H1 (cell line): Measurements from ENCODE around the gene CFHR3. TPM values are rescaled to one million over a fixed set of nuclear protein-coding genes. Genes with fewer than 3 reads are reported as not detected.

ENCODE experiments used
- CTCF ChIA-PET: fragments of 300-600 bp; sonication (Branson Sonifier 250); formaldehyde crosslinking; loops from one replicate; lab custom pipeline; 2021; ENCODE audit not compliant: partially characterized antibody; lab: Charles Lee
- POLR2A ChIA-PET: fragments of 300-600 bp; sonication (Branson Sonifier 250); formaldehyde crosslinking; loops from one replicate; lab custom pipeline; 2021; ENCODE audit warnings: inconsistent platforms; ENCODE audit not compliant: partially characterized antibody; lab: Charles Lee
- DNase-seq, 2 experiments: peaks; one replicate each; pipeline versions ENCODE4 v3.0.0 to v3.0.0-alpha.2; 2010 to 2022; ENCODE audit warnings: low spot score in 2 of 2, low read depth in 1 of 2, mixed read lengths in 1 of 2
- FAIRE-seq: peaks from 2 replicates; lab custom pipeline; 2011; peaks lifted over from hg19 to GRCh38; lab: Jason Lieb, UNC
- H2AFZ ChIP-seq: 2 replicates; pipeline ENCODE4 v1.8.1; 2012; ENCODE audit warnings: low read length, inconsistent platforms
- H2AK5ac ChIP-seq: 2 replicates; pipeline ENCODE4 v1.6.1; 2013; ENCODE audit warnings: low read depth, low read length
- H2BK120ac ChIP-seq: replicated peaks from 2 replicates; pipeline ENCODE3; 2013; ENCODE audit warnings: low read depth, low read length, inconsistent platforms
- H2BK12ac ChIP-seq: 2 replicates; pipeline ENCODE4 v1.6.1; 2013; ENCODE audit warnings: low read depth, low read length
- H2BK15ac ChIP-seq: 2 replicates; pipeline ENCODE4 v1.6.1; 2013; ENCODE audit warnings: low read length
- H2BK20ac ChIP-seq: 2 replicates; pipeline ENCODE4 v1.6.1; 2013; ENCODE audit warnings: low read length
- H2BK5ac ChIP-seq: 2 replicates; pipeline ENCODE4 v1.6.1; 2013; ENCODE audit warnings: low read depth, low read length
- H3K14ac ChIP-seq: 2 replicates; pipeline ENCODE4 v1.6.1; 2013; ENCODE audit warnings: inconsistent platforms; ENCODE audit not compliant: insufficient read length
- H3K18ac ChIP-seq: 2 replicates; pipeline ENCODE4 v1.6.1; 2013; ENCODE audit warnings: low read length; ENCODE audit errors: extremely low read depth
- H3K23ac ChIP-seq: 2 replicates; pipeline ENCODE4 v1.6.1; 2013; ENCODE audit warnings: inconsistent platforms; ENCODE audit not compliant: insufficient read length
- H3K23me2 ChIP-seq: 2 replicates; pipeline ENCODE4 v1.6.1; 2013; ENCODE audit warnings: low read depth, low read length
- H3K27ac ChIP-seq: 2 replicates; pipeline ENCODE4 v1.6.1; 2011; ENCODE audit warnings: low read depth, low read length, inconsistent platforms
- H3K27me3 ChIP-seq, 4 experiments: replicated peaks in 1 of 4; 1 replicate in 1 of 4; 2 replicates in 3 of 4; pipeline versions ENCODE4 v1.6.1 to v1.8.1; 2011 to 2013; ENCODE audit warnings: low read length in 3 of 4, mild to moderate bottlenecking in 3 of 4, inconsistent platforms in 2 of 4, mixed read lengths in 2 of 4, moderate library complexity in 1 of 4; ENCODE audit not compliant: control insufficient read depth in 3 of 4, insufficient read depth in 3 of 4; ENCODE audit errors: extremely low read depth in 1 of 4
- H3K36me3 ChIP-seq, 4 experiments: 2 replicates each; pipeline versions ENCODE4 v1.6.1 to v1.8.1; 2011 to 2013; ENCODE audit warnings: mild to moderate bottlenecking in 4 of 4, low read length in 3 of 4, moderate library complexity in 2 of 4, control low read depth in 1 of 4, inconsistent platforms in 1 of 4; ENCODE audit not compliant: insufficient read depth in 4 of 4, control insufficient read depth in 2 of 4
- H3K4ac ChIP-seq: replicated peaks from 2 replicates; pipeline ENCODE3; 2013; ENCODE audit warnings: low read length, low read depth, mixed read lengths, inconsistent platforms; ENCODE audit not compliant: insufficient read length
- H3K4me1 ChIP-seq, 4 experiments: replicated peaks in 1 of 4; 1 replicate in 1 of 4; 2 replicates in 3 of 4; pipeline versions ENCODE4 v1.6.1 to v1.8.1; 2011 to 2013; ENCODE audit warnings: low read length in 3 of 4, inconsistent platforms in 2 of 4, mixed read lengths in 1 of 4; ENCODE audit not compliant: insufficient read depth in 4 of 4, control insufficient read depth in 3 of 4
- H3K4me2 ChIP-seq, 2 experiments: 2 replicates each; pipeline versions ENCODE4 v1.6.1 to v1.8.1; 2011 to 2013; ENCODE audit warnings: low read depth in 2 of 2, low read length in 2 of 2, control low read depth in 1 of 2, inconsistent platforms in 1 of 2, mild to moderate bottlenecking in 1 of 2; ENCODE audit not compliant: insufficient read depth in 1 of 2
- H3K4me3 ChIP-seq, 4 experiments: fragments of 200-600, 300-600 bp in 1 of 4; sonication (generic), shearing (Covaris generic), sonication (Bioruptor Twin) in 1 of 4; 2 replicates each; pipeline versions ENCODE4 v1.5.1 to v1.8.1; 2011 to 2016; ENCODE audit warnings: low read length in 4 of 4, low read depth in 3 of 4, control low read depth in 2 of 4, inconsistent platforms in 2 of 4, mild to moderate bottlenecking in 2 of 4, mixed read lengths in 1 of 4, moderate library complexity in 1 of 4; ENCODE audit not compliant: insufficient read depth in 2 of 4; ENCODE audit errors: extremely low read depth in 1 of 4
- H3K56ac ChIP-seq: replicated peaks from 2 replicates; pipeline ENCODE3; 2013; ENCODE audit warnings: low read depth, mild to moderate bottlenecking, mixed read lengths, low read length, inconsistent platforms; ENCODE audit not compliant: insufficient read length
- H3K79me1 ChIP-seq: 2 replicates; pipeline ENCODE4 v1.6.1; 2013; ENCODE audit warnings: low read depth, low read length, control low read depth
- H3K79me2 ChIP-seq, 2 experiments: 2 replicates each; pipeline versions ENCODE4 v1.6.1 to v1.8.1; 2012 to 2013; ENCODE audit warnings: low read length in 2 of 2, mild to moderate bottlenecking in 2 of 2, inconsistent platforms in 1 of 2; ENCODE audit not compliant: insufficient read depth in 2 of 2, control insufficient read depth in 1 of 2
- H3K9ac ChIP-seq, 4 experiments: replicated peaks in 1 of 4; 1 replicate in 1 of 4; 2 replicates in 3 of 4; pipeline versions ENCODE4 v1.6.1 to v1.8.1; 2011 to 2013; ENCODE audit warnings: low read depth in 3 of 4, low read length in 3 of 4, control low read depth in 2 of 4, mild to moderate bottlenecking in 2 of 4, moderate library complexity in 2 of 4, inconsistent platforms in 1 of 4; ENCODE audit errors: extremely low read depth in 1 of 4
- H3K9me3 ChIP-seq, 2 experiments: 2 replicates each; pipeline versions ENCODE4 v1.6.1 to v1.8.1; 2012 to 2013; ENCODE audit warnings: mild to moderate bottlenecking in 2 of 2, moderate library complexity in 2 of 2, control low read depth in 1 of 2, inconsistent platforms in 1 of 2, low read depth in 1 of 2, low read length in 1 of 2, mixed read lengths in 1 of 2; ENCODE audit not compliant: insufficient read depth in 2 of 2
- H4K20me1 ChIP-seq, 2 experiments: replicated peaks in 1 of 2; 2 replicates each; pipeline versions ENCODE3 to v1.8.1; 2011 to 2013; ENCODE audit warnings: inconsistent platforms in 2 of 2, low read length in 2 of 2, mild to moderate bottlenecking in 1 of 2; ENCODE audit not compliant: insufficient read depth in 2 of 2, control insufficient read depth in 1 of 2
- H4K5ac ChIP-seq: 2 replicates; pipeline ENCODE4 v1.6.1; 2013; ENCODE audit warnings: low read length, low read depth, mixed read lengths, inconsistent platforms; ENCODE audit not compliant: insufficient read length
- H4K8ac ChIP-seq: 2 replicates; pipeline ENCODE4 v1.8.0; 2013; ENCODE audit warnings: mild to moderate bottlenecking, moderate library complexity, low read length, inconsistent platforms; ENCODE audit not compliant: insufficient read depth; ENCODE audit errors: extremely low read depth
- H4K91ac ChIP-seq: replicated peaks from 2 replicates; pipeline ENCODE3; 2013; ENCODE audit warnings: low read length, mixed read lengths, inconsistent platforms; ENCODE audit not compliant: insufficient read length
- CHD1 ChIP-seq: IDR thresholded peaks from 2 replicates; pipeline ENCODE4 v1.6.1; 2012; ENCODE audit warnings: low read depth, low read length, improper control_type of control experiment
- HDAC2 ChIP-seq, 2 experiments: fragments of 300-600 bp in 1 of 2; sonication (generic) in 1 of 2; IDR thresholded peaks; 2 replicates each; pipeline ENCODE4 v1.6.1; 2011 to 2012; ENCODE audit warnings: low read depth in 2 of 2, low read length in 2 of 2, mild to moderate bottlenecking in 2 of 2, moderate library complexity in 2 of 2, borderline replicate concordance in 1 of 2, inconsistent platforms in 1 of 2
- HDAC6 ChIP-seq: IDR thresholded peaks from one replicate; pipeline ENCODE4 v1.7.1; 2012; ENCODE audit warnings: low read depth, mild to moderate bottlenecking, inconsistent platforms, low read length, moderate library complexity
- KDM1A ChIP-seq: fragments of 200-600, 300-600 bp; sonication (generic); IDR thresholded peaks from 2 replicates; pipeline ENCODE4 v1.7.1; 2016; ENCODE audit warnings: mild to moderate bottlenecking, low read length, borderline replicate concordance
- NANOG ChIP-seq: IDR thresholded peaks from 2 replicates; pipeline ENCODE4 v1.6.1; 2011; ENCODE audit warnings: low read length, low read depth, mild to moderate bottlenecking, inconsistent platforms; ENCODE audit not compliant: insufficient read depth, poor library complexity, severe bottlenecking
- NRF1 ChIP-seq: IDR thresholded peaks from 2 replicates; pipeline ENCODE4 v1.6.1; 2011; ENCODE audit warnings: mild to moderate bottlenecking, low read depth, low read length, improper control_type of control experiment
- POLR2A ChIP-seq, 2 experiments: IDR thresholded peaks; 1 replicate in 1 of 2; 2 replicates in 1 of 2; pipeline ENCODE4 v1.6.1; 2011; ENCODE audit warnings: low read depth in 2 of 2, low read length in 2 of 2, mild to moderate bottlenecking in 2 of 2; ENCODE audit errors: control extremely low read depth in 1 of 2
- POLR2AphosphoS5 ChIP-seq: IDR thresholded peaks from 2 replicates; pipeline ENCODE4 v1.6.1; 2011; ENCODE audit warnings: low read depth, low read length
- RXRA ChIP-seq: IDR thresholded peaks from 2 replicates; pipeline ENCODE4 v1.6.1; 2011; ENCODE audit warnings: low read depth, mild to moderate bottlenecking, low read length, moderate library complexity; ENCODE audit not compliant: insufficient read depth
- SAP30 ChIP-seq: fragments of 300-600 bp; sonication (generic); IDR thresholded peaks from 2 replicates; pipeline ENCODE4 v1.7.1; 2012; ENCODE audit warnings: low read length, moderate library complexity, mild to moderate bottlenecking, inconsistent platforms; ENCODE audit not compliant: insufficient read depth, insufficient replicate concordance
- TEAD4 ChIP-seq: IDR thresholded peaks from 2 replicates; pipeline ENCODE4 v1.6.1; 2012; ENCODE audit warnings: low read depth, low read length, inconsistent platforms, mixed read lengths
- YY1 ChIP-seq: IDR thresholded peaks from 2 replicates; pipeline ENCODE4 v1.6.1; 2011; ENCODE audit warnings: low read depth, mild to moderate bottlenecking, low read length
- ZNF274 ChIP-seq: IDR thresholded peaks from 2 replicates; pipeline ENCODE4 v1.7.0; 2012; ENCODE audit warnings: low read length, borderline replicate concordance; ENCODE audit errors: extremely low read depth
- WGBS, 2 experiments: shearing (Covaris generic) in 1 of 2; methylation state at CpG; one replicate each; pipeline versions ENCODE4 v1.1.6 to v1.1.7; 2013 to 2015; ENCODE audit warnings: low lambda C conversion rate in 2 of 2, mixed read lengths in 2 of 2, inconsistent platforms in 1 of 2, low coverage in 1 of 2, missing lambda C conversion rate in 1 of 2; ENCODE audit not compliant: insufficient replicate concordance in 2 of 2, insufficient coverage in 1 of 2, insufficient read length in 1 of 2; ENCODE audit errors: extremely low coverage in 1 of 2, missing lambda C conversion rate in 1 of 2; 5-methylcytosine and 5-hydroxymethylcytosine counted together
- polyA plus RNA-seq, 7 experiments: library from polyadenylated mRNA; depleted of rRNA in 3 of 7; stranded (reverse) in 5 of 7; unstranded in 2 of 7; fragments of >200 nt in 5 of 7; fragments of 200-250 nt in 2 of 7; gene quantifications; 1 replicate in 5 of 7; 2 replicates in 1 of 7; 4 replicates in 1 of 7; pipeline versions ENCODE4 v1.2.1 to v1.2.3, GENCODE V29; 2011 to 2013; ENCODE audit warnings: missing spikeins in 2 of 7, mixed read lengths in 2 of 7
- total RNA-seq: library from RNA; stranded (reverse); fragmentation: NEBNext Ultra II Directional; extraction: Animal tissue kit (Norgen Biotek cat#: 25700); gene quantifications from 2 replicates; pipeline ENCODE4 v1.2.1, GENCODE V29; 2021
- TF ChIP-seq, protein P1 (sequence below): IDR thresholded peaks from 2 replicates; pipeline ENCODE4 v1.6.1; 2011; ENCODE audit warnings: low read length, improper control_type of control experiment

The CFHR3 gene
- total and polyA plus RNA-seq, 2 of the 8 experiments (the other 6 are each of a cell fraction or from before 2014, with no cell fraction given): 0.20 to 0.52 TPM

DNA sequence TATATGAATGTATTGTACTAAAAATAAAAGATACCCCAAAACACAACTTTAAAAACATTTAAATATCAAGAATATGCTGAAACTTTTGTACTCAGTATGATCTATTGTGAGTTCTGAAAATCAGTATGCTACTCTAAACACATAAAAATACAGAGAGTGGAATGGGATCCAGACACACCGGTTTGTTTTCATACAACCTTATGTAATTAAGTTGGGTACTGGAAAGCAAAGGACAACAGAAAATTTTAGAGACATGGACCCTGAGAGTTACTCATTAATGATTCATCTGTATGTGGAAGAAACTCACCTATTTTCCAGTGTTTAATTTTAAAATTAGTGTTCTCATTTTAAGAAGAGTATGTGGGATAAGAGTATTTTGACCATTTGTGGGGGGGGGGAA is 927 bp upstream of the CFHR3 start:
- H4K8ac ChIP-seq: no peak overlapping the region
- no peaks in the 10 kb centered on the region for H3K23me2 ChIP-seq
- no peak overlapping the region for H2BK20ac ChIP-seq
- H3K4ac ChIP-seq: no peak overlapping the region
- no peaks in the 10 kb centered on the region for H3K79me2 ChIP-seq
- no peaks in the 10 kb centered on the region for H4K20me1 ChIP-seq
- no peak for DNase-seq
- H3K4me3 ChIP-seq: no peak overlapping the region
- no peak overlapping the region for H2BK15ac ChIP-seq
- H2AFZ ChIP-seq: no peak overlapping the region
- H3K14ac ChIP-seq: no peak overlapping the region
- no peaks in the 10 kb centered on the region for H3K79me1 ChIP-seq
- ChIA-PET POLR2A (no interaction called here), CTCF (no interaction called here)
- no peak overlapping the region for H3K56ac ChIP-seq
- H3K4me2 ChIP-seq: no peak overlapping the region
- H2AK5ac ChIP-seq: no peak overlapping the region
- no peak overlapping the region for H3K27ac ChIP-seq
- no peaks in the 10 kb centered on the region for H3K4me1 ChIP-seq
- H3K23ac ChIP-seq: no peak overlapping the region
- H2BK120ac ChIP-seq: no peak overlapping the region
- no peak overlapping the region for H4K5ac ChIP-seq
- no peak overlapping the region for H2BK5ac ChIP-seq
- no peak overlapping the region for H3K18ac ChIP-seq
- no peak for FAIRE-seq
- 92% methylated on average over 1 of the region's 1 CpG; no CpG with 5 or more reads in 1 of the 2 experiments for WGBS, 2 experiments
- H2BK12ac ChIP-seq: no peak overlapping the region
- H3K27me3 ChIP-seq: no peaks in the 10 kb centered on the region
- H3K9ac ChIP-seq: no peak overlapping the region
- H3K9me3 ChIP-seq: no peaks in the 10 kb centered on the region
- no peaks in the 10 kb centered on the region for H3K36me3 ChIP-seq
- H4K91ac ChIP-seq: no peak overlapping the region
- TF ChIP-seq YY1 (no peak), RXRA (no peak), NRF1 (no peak), KDM1A (no peak), POLR2AphosphoS5 (no peak), TEAD4 (no peak), ZNF274 (no peak), SAP30 (no peak), HDAC2 (IDR thresholded peaks at IDR 0.05; ENCODE audit: borderline replicate concordance in 1 of 2, low read depth in 2 of 2, low read length in 2 of 2) (no peak), CHD1 (no peak), POLR2A (IDR thresholded peaks at IDR 0.05; ENCODE audit: control extremely low read depth in 1 of 2, low read depth in 2 of 2, low read length in 2 of 2) (no peak), NANOG (no peak), HDAC6 (no peak)
- TF ChIP-seq, protein P1, sequence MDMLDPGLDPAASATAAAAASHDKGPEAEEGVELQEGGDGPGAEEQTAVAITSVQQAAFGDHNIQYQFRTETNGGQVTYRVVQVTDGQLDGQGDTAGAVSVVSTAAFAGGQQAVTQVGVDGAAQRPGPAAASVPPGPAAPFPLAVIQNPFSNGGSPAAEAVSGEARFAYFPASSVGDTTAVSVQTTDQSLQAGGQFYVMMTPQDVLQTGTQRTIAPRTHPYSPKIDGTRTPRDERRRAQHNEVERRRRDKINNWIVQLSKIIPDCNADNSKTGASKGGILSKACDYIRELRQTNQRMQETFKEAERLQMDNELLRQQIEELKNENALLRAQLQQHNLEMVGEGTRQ: no peak
